ENCODE data around the gene CCDC186. TPM values are rescaled to one million over a fixed set of nuclear protein-coding genes. Genes with fewer than 3 reads are reported as not detected.

Gene CCDC186
- total and polyA plus RNA-seq, 2 of the 13 experiments (the other 11 are each of a cell fraction or from before 2014, with no cell fraction given) = 4.2 to 11.8 TPM

- TF ChIP-seq ATF5 (CRISPR knock-in tag; IDR thresholded peaks at IDR 0.05; ENCODE audit: low read depth) (no peak), PPARG (CRISPR knock-in tag; conservative IDR thresholded peaks at IDR 0.05) (no peak), ZHX1 (CRISPR knock-in tag; IDR thresholded peaks at IDR 0.05; ENCODE audit: low read depth) (peak; percentile 92), SMAD9 (CRISPR knock-in tag; IDR thresholded peaks at IDR 0.05) (no peak), ONECUT2 (CRISPR knock-in tag; IDR thresholded peaks at IDR 0.05) (no peak), ZNF225 (CRISPR knock-in tag; IDR thresholded peaks at IDR 0.05) (no peak), ZNF276 (CRISPR knock-in tag; IDR thresholded peaks at IDR 0.05; ENCODE audit: low read depth) (no peak), MLXIP (CRISPR knock-in tag; IDR thresholded peaks at IDR 0.05; ENCODE audit: borderline replicate concordance) (no peak), PHB2 (IDR thresholded peaks at IDR 0.05; ENCODE audit: partially characterized antibody) (no peak), SRY (CRISPR knock-in tag; IDR thresholded peaks at IDR 0.05) (no peak), TFAP4 (IDR thresholded peaks at IDR 0.05; ENCODE audit: borderline replicate concordance, low read depth) (peak; percentile 97), MAX (IDR thresholded peaks at IDR 0.05) (peak; percentile 36; the same call in 1 of the 2 replicates), KLF6 (CRISPR knock-in tag; IDR thresholded peaks at IDR 0.05) (peak; percentile 77; the same call in 1 of the 2 replicates), ZNF354B (CRISPR knock-in tag; IDR thresholded peaks at IDR 0.05) (no peak), POLR2A (IDR thresholded peaks at IDR 0.05; ENCODE audit: insufficient read depth in 1 of 2, low read depth in 2 of 2, low read length in 2 of 2) (peak; percentile 75 to 83), ZNF136 (CRISPR knock-in tag; IDR thresholded peaks at IDR 0.05; ENCODE audit: low read depth) (no peak), GMEB2 (CRISPR knock-in tag; IDR thresholded peaks at IDR 0.05; ENCODE audit: low read depth) (no peak), KDM5A (IDR thresholded peaks at IDR 0.05; ENCODE audit: borderline replicate concordance, low read length) (no peak; the same call in 1 of the 2 replicates), RFX3 (CRISPR knock-in tag; IDR thresholded peaks at IDR 0.05) (no peak)
Observed at GRCh38 chr10:114173921-114174694, at the start of gene CCDC186 (continued).

Data from HepG2 (cell line).